HepG2 (cell line): ENCODE measurements around the gene AP3D1. TPM values are rescaled to one million over a fixed set of nuclear protein-coding genes. Genes with fewer than 3 reads are reported as not detected.

Experiments
- ATAC-seq: fragments of 200-7000 bp; cut with Tn5 transposase; 3 replicates; pipeline ENCODE4 v1.9.1; 2020; ENCODE audit warnings: mild to moderate bottlenecking, moderate library complexity
- BruUV-seq: library from RNA; stranded (reverse); fragments of 400-500 nt; replicated peaks from 2 replicates; lab custom pipeline; 2021; lab: Mats Ljungman, UMichigan
- CTCF ChIA-PET: fragments of 300-600 bp; formaldehyde crosslinking; extraction: SDS; loops from one replicate; lab custom pipeline; 2021; ENCODE audit warnings: low total read pairs, inconsistent platforms, low intra/inter-chr PET ratio; lab: Yijun Ruan, JAX
- POLR2A ChIA-PET: fragments of 350-600 bp; sonication (Branson Sonifier 250); formaldehyde crosslinking; loops from one replicate; lab custom pipeline; 2020; ENCODE audit warnings: antibody characterized with exemption, inconsistent platforms; lab: Yijun Ruan, JAX
- DNase-seq: peaks from one replicate; pipeline ENCODE4 v3.0.0-alpha.2; 2015; ENCODE audit warnings: low spot score
- FAIRE-seq: peaks from 3 replicates; lab custom pipeline; 2011; peaks lifted over from hg19 to GRCh38; lab: Jason Lieb, UNC
- H2AFZ ChIP-seq: one replicate; pipeline ENCODE4 v1.6.1; 2011; ENCODE audit warnings: low read length, inconsistent platforms
- H3K27ac ChIP-seq: fragments of 300-600 bp; 3 replicates; pipeline ENCODE4 v1.8.0; 2011; ENCODE audit warnings: mixed run types, mild to moderate bottlenecking, mixed read lengths, low read length, inconsistent platforms; ENCODE audit not compliant: insufficient read depth; ENCODE audit errors: extremely low read length
- H3K27me3 ChIP-seq, 2 experiments: fragments of 200-600 bp in 1 of 2; 2 replicates in 1 of 2; 3 replicates in 1 of 2; pipeline versions ENCODE4 v1.6.0 to v1.8.0; 2011; ENCODE audit warnings: low read length in 2 of 2, mild to moderate bottlenecking in 2 of 2, moderate library complexity in 2 of 2, inconsistent platforms in 1 of 2; ENCODE audit not compliant: insufficient read depth in 2 of 2, control insufficient read depth in 1 of 2
- H3K36me3 ChIP-seq, 2 experiments: fragments of 200-600 bp in 1 of 2; replicated peaks in 1 of 2; 2 replicates in 1 of 2; 3 replicates in 1 of 2; pipeline versions ENCODE4 v1.5.1 to v1.8.0; 2011; ENCODE audit warnings: low read length in 2 of 2, inconsistent platforms in 1 of 2; ENCODE audit not compliant: insufficient read depth in 2 of 2, control insufficient read depth in 1 of 2
- H3K4me1 ChIP-seq: 2 replicates; pipeline ENCODE4 v1.5.1; 2012; ENCODE audit warnings: low read length, inconsistent platforms; ENCODE audit not compliant: insufficient read depth
- H3K4me2 ChIP-seq: 2 replicates; pipeline ENCODE4 v1.6.0; 2011; ENCODE audit warnings: low read depth, low read length, inconsistent platforms
- H3K4me3 ChIP-seq, 3 experiments: fragments of 200-600 bp in 1 of 3; sonication (generic), shearing (Covaris generic) in 1 of 3; replicated peaks in 1 of 3; 2 replicates each; pipeline ENCODE4 v1.5.1; 2011 to 2016; ENCODE audit warnings: low read length in 3 of 3, inconsistent platforms in 2 of 3, low read depth in 2 of 3, mild to moderate bottlenecking in 2 of 3, control low read depth in 1 of 3, mixed read lengths in 1 of 3; ENCODE audit not compliant: insufficient read depth in 1 of 3
- H3K79me2 ChIP-seq: one replicate; pipeline ENCODE4 v1.6.1; 2011; ENCODE audit warnings: low read length, inconsistent platforms; ENCODE audit not compliant: insufficient read depth
- H3K9ac ChIP-seq: 2 replicates; pipeline ENCODE4 v1.6.0; 2011; ENCODE audit warnings: mild to moderate bottlenecking, low read depth, low read length, inconsistent platforms; ENCODE audit not compliant: insufficient read depth
- H3K9me3 ChIP-seq: 2 replicates; pipeline ENCODE4 v1.5.1; 2012; ENCODE audit warnings: mild to moderate bottlenecking, low read length
- H4K20me1 ChIP-seq: 2 replicates; pipeline ENCODE4 v1.6.0; 2011; ENCODE audit warnings: inconsistent platforms, mild to moderate bottlenecking, low read length, moderate library complexity; ENCODE audit not compliant: insufficient read depth
- IRF9 ChIP-seq: sonication (generic); formaldehyde crosslinking; IDR thresholded peaks from 2 replicates; pipeline ENCODE4 v1.8.0; 2022; ENCODE audit warnings: missing genetic modification reagents, mild to moderate bottlenecking, borderline replicate concordance
- MAFK ChIP-seq, 2 experiments: IDR thresholded peaks in 1 of 2; conservative IDR thresholded peaks in 1 of 2; 2 replicates each; pipeline ENCODE4 v1.6.1; 2011; ENCODE audit warnings: improper control_type of control experiment in 2 of 2, low read length in 2 of 2
- THAP9 ChIP-seq: sonication (generic); formaldehyde crosslinking; IDR thresholded peaks from 2 replicates; pipeline ENCODE4; 2020; ENCODE audit warnings: missing genetic modification reagents, mild to moderate bottlenecking, borderline replicate concordance
- ZNF672 ChIP-seq: sonication (generic); formaldehyde crosslinking; IDR thresholded peaks from 2 replicates; pipeline ENCODE4 v1.8.1; 2022; ENCODE audit warnings: missing genetic modification reagents
- WGBS: methylation state at CpG from one replicate; pipeline ENCODE4 v1.1.6; 2017; ENCODE audit warnings: low lambda C conversion rate; 5-methylcytosine and 5-hydroxymethylcytosine counted together
- in situ Hi-C: cut with HindIII; loops from 2 replicates; pipeline ENCODE4 v1.10.0; 2017; ENCODE audit warnings: low pct_unique_long_range_greater_than_20kb; ENCODE audit not compliant: extremely low pct_ligation_motif_present
- intact Hi-C: fragments of 100-400 bp; cut with micrococcal nuclease; formaldehyde crosslinking; loops from one replicate; pipeline ENCODE4 v1.10.0; 2022; ENCODE audit not compliant: unreplicated experiment
- polyA plus RNA-seq, 8 experiments: library from polyadenylated mRNA; depleted of rRNA in 3 of 8; stranded (reverse) in 7 of 8; unstranded in 1 of 8; fragments of >200 nt; fragmentation: Illumina TruSeq in 4 of 8; extraction: Trizol in 4 of 8; gene quantifications; 2 replicates each; pipeline versions ENCODE4 v1.2.1 to v1.2.3, GENCODE V29; 2011 to 2016; ENCODE audit warnings: low read depth in 4 of 8, missing spikeins in 1 of 8, mixed read lengths in 1 of 8; ENCODE audit not compliant: insufficient read depth in 1 of 8
- total RNA-seq, 5 experiments: library from RNA; depleted of rRNA; stranded (reverse); fragments of >200 nt; fragmentation: Illumina TruSeq; extraction: Trizol; gene quantifications; 2 replicates each; pipeline ENCODE4 v1.2.3, GENCODE V29; 2016; ENCODE audit warnings: low read depth in 1 of 5

Gene AP3D1
- total and polyA plus RNA-seq, 2 of the 13 experiments (the other 11 are each of a cell fraction or from before 2014, with no cell fraction given), result 68.0 to 82.6 TPM

GRCh38 chr19:2132731-2133490 lies 18.5 kb downstream of the AP3D1 start:
- Histone ChIP-seq H3K4me1 (no peaks in the 10 kb centered on the region), H3K36me3 (peaks cover 36 to 54% of the 10 kb centered on the region in 2 experiments), H3K9ac (no peak overlapping the region), H3K27ac (no peak overlapping the region), H2AFZ (no peak overlapping the region), H3K9me3 (no peaks in the 10 kb centered on the region), H4K20me1 (no peaks in the 10 kb centered on the region), H3K4me2 (no peak overlapping the region), H3K4me3 (no peak overlapping the region), H3K27me3 (no peaks in the 10 kb centered on the region), H3K79me2 (no peaks in the 10 kb centered on the region)
- no peak for ATAC-seq
- no peak for DNase-seq
- intact Hi-C loops (no loop called here), in situ Hi-C loops (no loop called here)
- BruUV-seq, result no TSS peak
- POLR2A ChIA-PET, result no interaction called here
- no peak for TF ChIP-seq THAP9 (CRISPR knock-in tag)
- no peak for TF ChIP-seq IRF9 (CRISPR knock-in tag)
- TF ChIP-seq ZNF672 (CRISPR knock-in tag), result no peak
- TF ChIP-seq MAFK (conservative IDR thresholded peaks at IDR 0.05 in 1 of 2, IDR thresholded peaks at IDR 0.05 in 1 of 2; ENCODE audit: low read length in 2 of 2), result no peak
- WGBS, result 93% methylated on average over 12 of the region's 19 CpGs
- CTCF ChIA-PET, result no interaction called here
- no peak for FAIRE-seq
